ENCODE measurements around the gene ZFHX3.

ZFHX3 gene

DNA sequence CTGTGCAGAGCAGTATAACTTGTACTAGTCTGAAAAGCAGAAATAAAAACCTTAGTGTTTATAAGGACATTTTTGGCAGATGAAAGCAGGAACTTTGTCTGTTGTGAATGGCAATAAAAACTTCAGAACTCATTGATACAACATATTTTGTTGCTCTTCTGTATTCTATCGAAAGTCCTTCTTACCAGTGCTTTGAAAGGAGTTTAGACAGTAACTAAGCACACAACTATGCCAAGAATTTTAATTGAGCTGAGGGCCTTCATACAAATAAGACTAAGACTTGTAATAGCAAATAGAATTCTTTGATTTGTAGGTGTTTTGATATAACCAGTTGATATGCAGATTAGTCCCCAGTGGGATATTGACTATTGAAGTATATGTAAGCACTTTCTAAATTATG lies 308.4 kb downstream of the ZFHX3 start:
- Mint-ChIP-seq H3K36me3 (peaks cover 2% of the 10 kb centered on the region), H3K4me3 (no peak overlapping the region), H3K27me3 (no peaks in the 10 kb centered on the region), H3K9me3 (peaks cover 6% of the 10 kb centered on the region), H3K4me1 (no peaks in the 10 kb centered on the region), H3K27ac (no peak overlapping the region)

DNA sequence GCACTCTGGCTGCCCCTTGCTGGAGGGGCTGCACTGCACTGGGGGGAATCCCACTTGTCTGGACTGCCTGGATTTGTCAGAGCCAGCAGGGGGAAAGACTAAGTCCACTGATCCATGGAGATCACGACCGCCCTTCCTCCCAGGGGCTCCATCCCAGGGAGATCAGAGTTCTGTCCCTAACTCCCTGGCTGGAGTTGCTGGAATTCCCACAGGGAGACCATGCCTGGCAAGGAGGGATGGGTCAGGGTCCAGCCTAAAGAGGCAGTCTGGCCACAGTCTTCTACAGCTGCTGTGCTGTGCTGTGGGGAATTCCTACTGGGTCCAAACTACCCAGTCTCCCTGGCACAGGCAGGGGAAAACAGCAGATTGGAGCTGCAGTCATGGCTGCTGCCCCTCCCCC lies 311.9 kb downstream of the ZFHX3 start:
- Mint-ChIP-seq H3K4me1 (no peaks in the 10 kb centered on the region), H3K4me3 (no peak overlapping the region), H3K27ac (no peak overlapping the region), H3K27me3 (peaks cover 1% of the 10 kb centered on the region), H3K9me3 (peaks cover 21% of the 10 kb centered on the region), H3K36me3 (peaks cover 2% of the 10 kb centered on the region)
